Measurements from ENCODE around the gene CHST6. TPM values are rescaled to one million over a fixed set of nuclear protein-coding genes. Genes with fewer than 3 reads are reported as not detected.

Gene CHST6
- total and polyA plus RNA-seq, 2 donors (not counting 3 experiments of a cell fraction or from before 2014, with no cell fraction given) = 0.26 to 0.60 TPM

- no peak overlapping the region for H3K27ac ChIP-seq (ENCODE audit: insufficient read depth, low read depth, low read length)
- H3K36me3 ChIP-seq (ENCODE audit: control insufficient read depth in 2 of 2, extremely low read depth in 1 of 2, insufficient read depth in 2 of 2, low read length in 2 of 2) = no peaks in the 10 kb centered on the region
- no TSS peak for BruUV-seq (replicated peaks)
- H2AFZ ChIP-seq (ENCODE audit: low read depth, low read length) = no peak overlapping the region
- H3K4me1 ChIP-seq (ENCODE audit: control insufficient read depth, extremely low read depth, insufficient read depth, low read length) = peaks cover 6% of the 10 kb centered on the region
- H3K27me3 ChIP-seq (ENCODE audit: control insufficient read depth in 2 of 2, insufficient read depth in 2 of 2, low read length in 2 of 2) = no peaks in the 10 kb centered on the region
- no peaks in the 10 kb centered on the region for H3K9me1 ChIP-seq (replicated peaks; ENCODE audit: control insufficient read depth, extremely low read depth, insufficient read depth, low read length)
- H3K9ac ChIP-seq (replicated peaks; ENCODE audit: extremely low read depth, insufficient read depth, low read length) = no peak overlapping the region
- TF ChIP-seq, protein P1, sequence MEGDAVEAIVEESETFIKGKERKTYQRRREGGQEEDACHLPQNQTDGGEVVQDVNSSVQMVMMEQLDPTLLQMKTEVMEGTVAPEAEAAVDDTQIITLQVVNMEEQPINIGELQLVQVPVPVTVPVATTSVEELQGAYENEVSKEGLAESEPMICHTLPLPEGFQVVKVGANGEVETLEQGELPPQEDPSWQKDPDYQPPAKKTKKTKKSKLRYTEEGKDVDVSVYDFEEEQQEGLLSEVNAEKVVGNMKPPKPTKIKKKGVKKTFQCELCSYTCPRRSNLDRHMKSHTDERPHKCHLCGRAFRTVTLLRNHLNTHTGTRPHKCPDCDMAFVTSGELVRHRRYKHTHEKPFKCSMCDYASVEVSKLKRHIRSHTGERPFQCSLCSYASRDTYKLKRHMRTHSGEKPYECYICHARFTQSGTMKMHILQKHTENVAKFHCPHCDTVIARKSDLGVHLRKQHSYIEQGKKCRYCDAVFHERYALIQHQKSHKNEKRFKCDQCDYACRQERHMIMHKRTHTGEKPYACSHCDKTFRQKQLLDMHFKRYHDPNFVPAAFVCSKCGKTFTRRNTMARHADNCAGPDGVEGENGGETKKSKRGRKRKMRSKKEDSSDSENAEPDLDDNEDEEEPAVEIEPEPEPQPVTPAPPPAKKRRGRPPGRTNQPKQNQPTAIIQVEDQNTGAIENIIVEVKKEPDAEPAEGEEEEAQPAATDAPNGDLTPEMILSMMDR (IDR thresholded peaks at IDR 0.05; ENCODE audit: extremely low read depth in 1 of 2, insufficient read depth in 1 of 2, low read depth in 1 of 2, low read length in 2 of 2) = no peak
- TF ChIP-seq JUN (IDR thresholded peaks at IDR 0.05; ENCODE audit: borderline replicate concordance, insufficient read depth, insufficient read length, low read depth) = no peak
- no peak for TF ChIP-seq MYC (IDR thresholded peaks at IDR 0.05; ENCODE audit: low read depth, low read length)
- no peak for TF ChIP-seq MAX (IDR thresholded peaks at IDR 0.05; ENCODE audit: insufficient read depth, insufficient read length)
- no peak for TF ChIP-seq POLR2A (IDR thresholded peaks at IDR 0.05; ENCODE audit: low read depth, low read length)
- TF ChIP-seq GATA2 (IDR thresholded peaks at IDR 0.05; ENCODE audit: insufficient read depth, insufficient read length, low read depth, low read length) = no peak
- no peak for TF ChIP-seq EZH2 (IDR thresholded peaks at IDR 0.05; ENCODE audit: borderline replicate concordance, low read depth, low read length, severe bottlenecking)
- no peak for TF ChIP-seq POLR2AphosphoS5 (IDR thresholded peaks at IDR 0.05; ENCODE audit: insufficient read depth, low read depth, low read length)
- no peak for TF ChIP-seq FOS (IDR thresholded peaks at IDR 0.05; ENCODE audit: borderline replicate concordance, insufficient read depth, low read length)
- CTCF ChIA-PET = interaction anchor here (1.3 to 3.5 kb wide), 3 partner anchors 25 to 261 kb away, joined by 3 to 23 read pairs (median 4); partner anchors contain the start of gene CFDP1
- POLR2A ChIA-PET = no interaction called here
- intact Hi-C loops (cut with micrococcal nuclease) = no loop called here
- no peak overlapping the region for H3K4me2 ChIP-seq (ENCODE audit: insufficient read depth, low read length)
- H3K79me2 ChIP-seq (ENCODE audit: control insufficient read depth, insufficient read depth, low read length) = peaks cover 82% of the 10 kb centered on the region
- DNase-seq (ENCODE audit: low read depth, low spot score) = no peak
- dilution Hi-C loops (cut with MboI; ENCODE audit: extremely low pct_ligation_motif_present, low sequenced_read_pairs) = no loop called here
- FAIRE-seq = no peak
- no peaks in the 10 kb centered on the region for H3K9me3 ChIP-seq (replicated peaks; ENCODE audit: control insufficient read depth, insufficient read depth, low read length)
- H4K20me1 ChIP-seq (replicated peaks; ENCODE audit: control insufficient read depth, extremely low read depth, insufficient read depth, low read length) = no peaks in the 10 kb centered on the region
- no peak overlapping the region for H3K4me3 ChIP-seq (replicated peaks in 1 of 3; ENCODE audit: insufficient read depth in 1 of 3, low read depth in 1 of 3, low read length in 3 of 3)
Observed at GRCh38 chr16:75458029-75458428, 37.2 kb downstream of the CHST6 start.
